ENCODE results near the gene USB1.
A peak's percentile ranks its signal among the peaks of the same experiment; 100 is the strongest.

USB1 gene

DNA sequence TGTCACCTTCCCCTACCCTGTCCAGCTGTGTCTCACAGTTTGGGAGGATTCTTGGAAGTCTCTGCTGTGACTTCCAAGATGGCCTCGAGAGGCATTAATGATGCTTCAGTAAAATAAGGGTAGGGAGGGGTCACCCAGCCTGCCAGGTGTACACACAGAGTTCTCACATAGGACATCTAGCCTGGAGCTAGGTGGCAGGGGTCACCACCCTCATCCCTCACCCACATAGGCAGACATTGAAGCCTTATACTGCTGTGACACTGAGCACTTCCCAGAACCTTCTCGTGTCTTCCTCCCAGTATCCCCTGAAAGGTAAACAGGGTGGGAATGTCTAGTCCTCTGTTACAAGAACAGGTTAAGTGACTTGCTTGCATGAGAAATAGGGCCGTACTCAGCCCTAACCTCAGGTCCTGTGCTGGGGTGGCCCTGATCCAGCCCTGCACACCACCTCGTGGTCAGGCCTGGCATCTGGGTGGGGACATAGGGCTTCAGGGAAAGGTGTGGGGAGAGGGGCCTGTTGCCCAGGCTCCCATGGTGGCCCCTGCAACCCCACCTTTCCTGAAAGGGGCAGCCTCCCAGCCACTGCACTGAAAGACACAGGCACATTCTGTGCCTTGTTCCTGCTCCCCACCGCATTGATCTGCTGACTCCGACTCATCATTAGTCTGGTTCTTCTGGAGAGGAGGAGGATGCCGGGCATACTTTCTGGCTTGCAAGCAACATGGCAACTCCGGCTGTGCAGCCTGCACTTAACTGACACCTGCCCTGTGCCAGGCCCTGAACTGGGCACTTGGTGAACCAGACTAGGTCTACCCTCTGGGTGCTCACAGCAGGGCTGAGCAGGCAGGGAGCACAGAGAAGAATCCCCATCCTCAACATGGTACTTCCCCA, 20.7 kb downstream of the USB1 start:
- DNase-seq: peak; percentile 14

- peak; percentile 53 for DNase-seq
Measured at GRCh38 chr16:58022601-58023371, 21.6 kb downstream of the USB1 start.

DNA sequence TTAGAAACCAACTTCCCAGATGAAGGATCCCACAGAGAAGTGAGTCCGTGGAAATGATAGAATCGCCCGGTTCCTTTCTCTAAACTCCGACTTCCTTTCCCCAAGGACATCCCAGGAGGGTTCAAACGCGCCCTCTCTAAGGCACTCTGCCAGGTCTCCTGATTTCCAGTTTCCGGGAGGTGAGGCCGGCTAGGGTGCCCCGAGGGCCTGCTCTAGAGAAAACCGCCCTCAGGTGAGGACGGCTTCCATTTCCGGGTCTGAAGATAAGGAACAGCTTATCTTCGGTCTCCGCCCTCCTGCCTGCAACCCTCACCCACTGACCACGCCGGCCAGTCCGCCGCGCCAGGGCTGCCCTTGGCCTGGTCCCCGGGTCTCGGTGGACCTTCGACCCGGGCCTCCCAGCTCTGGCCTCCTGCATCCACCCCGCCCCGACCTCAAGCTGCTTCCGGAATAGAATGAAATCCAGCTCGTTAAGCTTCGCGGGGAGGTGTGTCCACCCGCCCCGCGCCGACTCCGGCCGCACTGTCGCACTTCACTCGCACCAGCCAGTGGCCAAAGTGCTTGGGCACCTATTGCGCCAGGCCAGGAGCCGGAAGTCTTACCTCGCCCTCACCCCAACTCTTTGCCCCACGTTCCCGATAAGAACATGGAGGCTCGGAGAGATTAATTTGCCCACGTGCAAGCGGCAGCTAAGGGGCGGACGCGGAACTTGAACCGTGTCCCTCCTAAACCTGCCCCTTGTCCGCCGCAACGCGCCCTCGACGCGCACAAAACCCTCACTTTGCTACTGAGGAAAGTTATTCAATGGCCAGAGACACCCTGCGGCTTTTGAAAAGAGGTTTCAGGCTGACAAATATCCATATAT, 23.5 kb downstream of the USB1 start:
- DNase-seq: peak; percentile 85

GRCh38 chr16:58025351-58026138, 24.3 kb downstream of the USB1 start, which contains the start of gene MMP15:
TSS of gene MMP15 (plus strand) at chr16:58025754. CDS start at chr16:58026351, 597 bp downstream.
- peak; percentile 95 for DNase-seq

GRCh38 chr16:58026139-58026704, 25.0 kb downstream of the USB1 start:
- peak; percentile 76 for DNase-seq

GRCh38 chr16:58026705-58027160, 25.5 kb downstream of the USB1 start:
- peak; percentile 45 for DNase-seq

DNA sequence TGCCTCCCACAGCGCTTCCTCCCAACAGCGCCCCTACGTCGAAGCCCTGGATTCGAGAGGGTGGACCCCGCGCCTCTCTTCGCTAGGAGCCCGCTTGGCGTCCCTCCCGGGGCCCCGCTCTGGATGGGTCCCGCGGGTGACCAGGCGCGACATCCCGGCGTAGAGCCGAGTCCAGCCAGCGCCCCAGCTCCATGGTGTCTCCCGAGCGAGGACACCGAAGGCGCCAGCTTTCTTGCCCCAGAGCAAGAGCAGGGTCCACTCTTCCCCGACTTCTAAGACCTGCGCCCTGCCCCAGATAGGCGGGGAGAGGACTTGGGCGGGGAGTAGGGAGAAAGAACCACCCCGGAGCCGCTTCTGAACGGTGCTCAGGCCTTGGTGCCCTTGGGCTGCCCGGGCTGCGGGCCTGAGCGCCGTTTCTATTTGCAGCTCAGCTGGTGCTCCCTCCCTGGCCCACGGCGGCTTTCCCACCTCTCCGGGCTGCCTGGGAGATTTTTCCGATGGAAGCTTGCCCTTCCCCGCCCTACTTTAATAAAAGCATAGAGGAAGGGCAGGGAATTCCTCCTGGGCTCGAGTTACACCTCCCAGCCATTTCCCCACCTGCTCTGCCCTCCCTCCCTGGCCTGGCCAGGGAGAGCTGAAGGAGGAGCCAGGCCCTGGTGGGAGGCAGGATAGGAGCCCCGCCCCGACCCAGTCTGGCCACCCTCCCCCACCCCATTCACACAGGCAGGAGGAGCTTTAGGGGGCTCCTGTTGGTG, 26.1 kb downstream of the USB1 start:
- peak; percentile 71 for DNase-seq

DNA sequence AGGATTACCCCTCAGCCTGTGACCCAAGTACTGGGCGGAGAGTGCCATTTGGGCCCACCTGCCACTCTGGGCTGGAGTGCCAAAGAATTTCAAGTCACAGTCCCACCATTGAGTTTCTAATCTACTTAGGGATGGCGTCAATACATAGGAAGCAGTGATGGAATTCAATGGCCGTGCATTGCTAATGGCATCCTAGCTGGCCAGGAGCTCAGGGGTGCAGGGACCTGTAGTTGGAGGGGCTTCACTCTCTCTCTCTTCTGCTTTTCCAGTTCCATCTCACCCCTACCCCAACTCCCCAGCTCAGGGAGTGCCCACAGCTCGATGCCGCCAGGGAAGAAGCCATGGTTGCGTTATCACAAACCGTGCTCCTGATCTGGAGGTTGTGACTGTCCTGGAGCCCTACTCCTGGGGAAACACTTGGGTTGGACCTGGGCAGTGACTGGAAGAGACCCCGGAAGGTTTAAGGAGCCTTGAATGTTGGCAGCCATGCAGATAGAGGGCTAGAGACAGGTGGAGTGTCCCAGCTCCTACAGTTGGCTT, 26.8 kb downstream of the USB1 start:
- no peak for DNase-seq

DNA sequence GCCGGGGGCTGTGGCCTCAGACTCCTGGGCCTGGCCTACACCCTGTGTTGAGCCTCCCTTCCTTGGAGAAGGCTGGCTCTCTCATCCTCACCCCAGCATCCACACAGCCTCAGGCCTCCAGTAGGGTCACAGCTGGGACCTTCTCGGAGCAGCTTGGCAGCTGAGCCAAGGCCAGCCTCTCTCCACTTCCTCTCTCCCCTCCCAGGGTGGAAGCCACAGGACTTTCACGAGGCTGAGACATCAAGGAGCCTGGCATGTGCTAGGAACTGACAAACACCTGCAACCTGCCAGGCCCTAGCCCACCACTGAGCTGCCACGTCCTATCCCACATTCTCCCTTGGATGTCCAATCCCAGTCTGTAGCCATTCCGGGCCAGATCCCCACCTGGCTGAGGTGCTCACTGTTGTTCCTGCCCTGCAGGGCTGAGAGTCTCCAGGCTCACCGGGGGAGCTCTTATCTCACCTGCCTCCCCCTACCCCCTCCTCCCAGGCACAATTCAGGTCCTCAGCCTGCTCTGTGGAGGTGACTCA, 27.4 kb downstream of the USB1 start:
- DNase-seq: no peak

DNA sequence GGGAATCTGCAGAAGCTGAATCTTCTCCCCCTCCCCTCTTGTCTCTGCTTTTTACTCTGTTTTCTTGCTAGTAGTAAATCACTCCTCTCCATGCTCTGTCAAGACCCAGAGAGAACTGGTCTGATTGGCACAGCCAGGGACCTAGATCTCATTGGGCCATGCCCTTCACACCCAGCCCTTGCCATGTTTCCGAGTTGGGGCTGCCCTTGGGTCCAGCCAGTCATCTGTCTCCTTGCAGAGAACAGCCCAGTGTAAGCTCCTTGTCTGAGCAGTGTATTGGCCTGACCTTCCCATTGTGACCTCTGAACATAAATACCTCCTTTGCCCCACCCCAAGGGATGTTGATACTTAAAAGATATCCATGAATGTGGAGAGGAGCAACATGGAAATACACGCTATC, 28.2 kb downstream of the USB1 start:
- DNase-seq: no peak

GRCh38 chr16:58030136-58030840, 29.1 kb downstream of the USB1 start:
- DNase-seq: no peak

- DNase-seq: no peak
Measured at GRCh38 chr16:58031016-58031800, 30.0 kb downstream of the USB1 start.

DNA sequence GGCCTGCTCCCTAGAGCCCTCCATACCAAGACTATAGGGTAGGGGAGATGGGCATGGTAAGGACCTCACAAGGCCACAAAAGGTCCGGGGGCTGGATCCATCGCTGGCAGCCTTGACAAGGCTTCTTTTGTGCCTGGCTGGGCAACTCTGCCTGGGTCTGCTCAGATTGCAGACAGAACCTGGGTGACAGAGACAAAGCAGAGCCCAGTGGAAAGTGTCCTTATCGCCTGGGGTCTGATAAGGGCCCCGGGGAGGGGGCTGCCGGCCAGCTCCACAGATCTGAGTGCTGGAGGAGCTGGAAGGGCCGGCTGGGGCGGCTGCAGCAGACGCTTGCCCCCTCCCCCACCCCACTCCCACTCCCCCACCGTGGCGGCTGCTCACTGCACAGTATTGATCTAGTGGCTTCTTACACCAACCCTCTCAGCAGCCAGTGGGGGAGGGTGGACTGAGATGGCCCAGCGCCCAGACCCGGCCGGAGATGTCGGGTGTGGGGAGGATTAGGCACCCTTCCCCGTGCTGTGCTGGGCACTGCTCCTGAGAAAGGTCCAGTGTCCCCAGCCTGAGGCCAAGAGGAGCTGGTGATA, 31.6 kb downstream of the USB1 start:
- DNase-seq: no peak

- no peak for DNase-seq
Measured at GRCh38 chr16:58034128-58034685, 33.0 kb downstream of the USB1 start.

DNA sequence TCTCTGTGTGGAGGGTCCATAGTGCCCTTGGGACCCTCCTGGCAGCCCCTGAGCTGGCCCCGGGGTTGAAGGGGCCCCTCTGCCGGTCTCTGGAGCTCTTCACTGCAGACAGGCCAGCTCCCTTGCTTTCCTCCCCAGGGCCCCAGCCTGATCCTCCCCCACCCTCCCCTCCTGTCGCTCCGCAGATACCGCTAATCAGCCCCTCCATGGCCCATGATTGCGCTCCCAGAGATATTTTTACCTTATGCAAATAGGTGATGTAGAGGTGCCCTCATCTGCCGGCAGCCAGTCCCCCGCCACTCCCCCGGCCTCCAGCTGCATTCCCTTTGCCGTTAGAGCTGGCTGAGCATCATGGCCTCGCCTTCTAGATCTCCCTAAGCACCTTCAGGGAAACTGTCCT, 33.6 kb downstream of the USB1 start:
- DNase-seq: no peak

DNA sequence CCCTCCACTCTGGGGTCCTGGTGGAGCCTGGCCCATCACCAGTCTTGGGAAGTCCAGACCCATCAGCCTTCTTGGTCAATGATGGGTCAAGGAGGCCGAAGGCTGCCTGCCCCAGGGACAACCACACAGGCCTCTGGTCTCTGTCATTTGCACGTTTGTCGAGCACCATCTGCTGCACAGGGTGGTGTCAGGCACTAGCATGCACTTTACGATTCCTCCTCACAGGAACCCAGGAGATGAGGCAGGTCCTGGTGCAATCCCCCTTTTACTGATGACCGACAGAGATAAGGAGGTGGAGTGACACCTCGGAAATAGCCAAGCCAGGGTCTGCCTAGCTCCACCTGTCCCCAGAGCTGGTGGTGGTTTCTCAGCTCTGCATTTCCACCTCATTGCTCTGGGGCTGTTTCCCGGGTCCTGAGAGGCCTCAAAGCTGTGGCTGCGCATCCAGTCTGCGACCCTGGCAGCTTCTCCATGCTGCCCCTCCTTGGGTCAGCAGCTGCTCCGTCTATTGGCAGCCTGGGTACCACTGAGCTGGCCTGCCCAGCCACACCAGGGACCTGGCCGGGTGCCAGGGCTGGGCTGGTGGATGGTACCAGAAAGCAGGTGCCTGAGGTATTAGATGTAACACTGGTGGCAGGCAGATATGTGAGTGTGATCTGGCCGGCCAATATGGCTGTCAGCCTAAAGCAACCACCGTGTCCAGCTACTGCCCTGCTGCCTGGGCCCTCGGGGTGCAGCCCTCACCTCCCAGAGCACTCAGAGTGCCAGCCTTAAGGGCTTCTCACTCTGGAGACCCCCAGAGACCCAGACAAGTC, 34.4 kb downstream of the USB1 start:
- no peak for DNase-seq

GRCh38 chr16:58036943-58037342, 35.7 kb downstream of the USB1 start:
- no peak for DNase-seq
